ENCODE data around the gene HMCN1.

Gene HMCN1

DNA sequence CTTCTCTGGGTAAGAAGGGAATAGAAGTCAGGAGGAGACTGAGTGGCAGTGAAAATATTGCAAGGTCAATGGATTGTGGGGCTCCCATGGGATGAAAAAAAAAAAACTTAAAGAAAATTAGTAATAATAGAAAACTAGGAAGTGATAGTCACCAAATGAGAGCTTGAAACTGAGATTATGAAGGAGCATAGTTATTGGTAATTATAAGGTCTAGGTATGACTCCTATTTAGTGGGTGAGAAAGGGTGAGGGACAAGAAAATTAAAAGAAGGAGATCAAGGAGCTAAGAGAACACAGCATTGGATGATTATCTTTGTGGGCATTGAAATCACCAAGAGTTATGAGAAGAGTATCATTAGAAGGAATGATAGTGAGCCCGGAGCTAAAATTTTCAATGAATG, 339.5 kb downstream of the HMCN1 start:
- CTCF ChIA-PET, result no interaction called here
- POLR2A ChIA-PET, result no interaction called here
- no peak overlapping the region for H3K4me3 ChIP-seq (ENCODE audit: low read depth, low read length)
- TF ChIP-seq CTCF (IDR thresholded peaks at IDR 0.05; ENCODE audit: insufficient read depth, low read length, missing control alignments), result no peak
- no peak for DNase-seq (ENCODE audit: low read depth, low spot score)

- POLR2A ChIA-PET, result no interaction called here
- CTCF ChIA-PET, result no interaction called here
Observed at GRCh38 chr1:186076006-186076405, 341.8 kb downstream of the HMCN1 start.

GRCh38 chr1:186078245-186078644, 344.1 kb downstream of the HMCN1 start:
- DNase-seq (ENCODE audit: low read depth, low spot score), result no peak
- ChIA-PET CTCF (no interaction called here), POLR2A (no interaction called here)
- TF ChIP-seq CTCF (IDR thresholded peaks at IDR 0.05; ENCODE audit: insufficient read depth, low read length, missing control alignments), result no peak
- H3K4me3 ChIP-seq (ENCODE audit: low read depth, low read length), result no peak overlapping the region

More at GRCh38 chr1:186076006-186076405, 341.8 kb downstream of the HMCN1 start:
- no peak for DNase-seq (ENCODE audit: low read depth, low spot score)
- TF ChIP-seq CTCF (IDR thresholded peaks at IDR 0.05; ENCODE audit: insufficient read depth, low read length, missing control alignments), result no peak
- H3K4me3 ChIP-seq (ENCODE audit: low read depth, low read length), result no peak overlapping the region

- ChIA-PET POLR2A (no interaction called here), CTCF (interaction anchor here (2.1 kb wide), 1 partner anchor 358 kb away, joined by 6 read pairs; no protein-coding TSS in a partner anchor)
- no peak overlapping the region for H3K4me3 ChIP-seq (ENCODE audit: low read depth, low read length)
- DNase-seq (ENCODE audit: low read depth, low spot score), result no peak
- no peak for TF ChIP-seq CTCF (IDR thresholded peaks at IDR 0.05; ENCODE audit: insufficient read depth, low read length, missing control alignments)
Observed at GRCh38 chr1:186079084-186079684, 345.0 kb downstream of the HMCN1 start.

DNA sequence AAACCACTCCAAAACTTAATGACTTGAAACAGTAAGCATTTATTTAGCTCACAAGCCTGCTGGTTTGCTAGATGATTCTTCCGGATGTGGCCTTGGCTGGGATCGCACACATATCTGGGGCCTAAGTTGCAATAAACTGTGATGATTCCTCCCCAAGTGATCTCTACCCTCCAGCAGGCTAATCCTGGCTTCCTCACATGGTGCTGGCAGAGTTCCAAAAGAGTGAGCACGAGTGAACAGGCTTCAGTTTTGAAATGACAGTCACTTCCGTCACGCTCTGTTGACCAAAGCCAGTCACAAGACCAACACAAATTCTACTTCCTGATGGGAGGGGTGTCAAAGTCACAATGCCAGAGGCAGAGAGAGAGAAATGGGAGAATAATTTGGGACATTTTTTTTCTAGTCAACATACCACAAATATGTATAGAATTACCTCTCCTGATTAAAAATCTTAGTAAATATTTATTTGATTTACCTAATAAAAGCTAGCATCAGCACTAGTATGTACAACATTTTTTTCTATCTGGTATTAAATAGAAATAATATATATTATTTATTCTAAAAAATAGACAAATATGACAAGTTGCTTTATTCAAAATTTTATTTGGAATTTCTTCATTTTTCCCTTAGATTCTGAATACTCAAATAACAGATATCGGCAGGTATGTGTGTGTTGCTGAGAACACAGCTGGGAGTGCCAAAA, 348.2 kb downstream of the HMCN1 start:
- no peak overlapping the region for H3K4me3 ChIP-seq (ENCODE audit: low read depth, low read length)
- CTCF ChIA-PET, result no interaction called here
- DNase-seq (ENCODE audit: low read depth, low spot score), result peak; percentile 26
- POLR2A ChIA-PET, result no interaction called here
- no peak for TF ChIP-seq CTCF (IDR thresholded peaks at IDR 0.05; ENCODE audit: insufficient read depth, low read length, missing control alignments)

DNA sequence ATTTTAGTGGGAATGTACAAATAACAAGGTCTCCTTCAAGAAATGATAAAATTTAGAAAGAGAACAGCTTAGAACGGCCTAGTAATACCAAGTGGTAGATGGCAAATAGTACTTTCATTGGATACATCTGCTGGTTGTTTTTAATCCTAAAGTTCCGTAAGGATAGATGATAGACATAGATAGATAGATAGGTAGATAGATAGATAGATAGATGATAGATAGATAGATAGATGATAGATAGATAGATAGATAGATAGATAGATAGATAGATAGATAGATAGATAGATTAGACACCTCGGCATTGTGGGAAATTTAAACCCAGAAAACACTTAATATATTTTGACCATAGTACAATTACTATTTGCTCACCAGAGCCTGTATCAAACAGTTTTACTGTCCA, 352.4 kb downstream of the HMCN1 start:
- H3K4me3 ChIP-seq (ENCODE audit: low read depth, low read length), result no peak overlapping the region
- DNase-seq (ENCODE audit: low read depth, low spot score), result no peak
- POLR2A ChIA-PET, result no interaction called here
- TF ChIP-seq CTCF (IDR thresholded peaks at IDR 0.05; ENCODE audit: insufficient read depth, low read length, missing control alignments), result no peak
- CTCF ChIA-PET, result no interaction called here
